Measurements from ENCODE around the gene ITGB3.
"Not testable (repeated sequence)": the region's sequence is repeated elsewhere in the genome, so short reads cannot be mapped to it uniquely, and the experiment has no call there.

The ITGB3 gene

DNA sequence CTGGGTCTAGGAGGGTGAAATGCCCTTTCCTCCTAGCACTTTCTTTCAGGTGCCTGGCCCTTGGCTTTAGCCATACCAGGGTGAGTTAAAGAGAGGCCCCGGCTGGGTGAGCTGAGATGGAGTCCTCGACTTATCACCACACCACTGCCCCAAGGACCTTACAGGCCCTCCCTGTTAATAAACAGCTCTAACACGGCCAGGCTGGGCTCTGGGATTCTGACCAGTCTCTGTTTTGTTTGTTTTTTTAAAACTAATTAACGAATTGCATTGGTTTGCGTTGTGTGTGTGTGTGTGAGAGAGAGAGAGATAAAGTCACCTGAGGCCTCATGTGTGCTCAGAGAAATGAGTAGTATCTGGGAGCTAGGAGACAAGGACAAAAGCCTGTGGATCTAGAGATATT lies 30.2 kb upstream of the ITGB3 start:
- DNase-seq = no peak

GRCh38 chr17:47224077-47224476 lies 29.6 kb upstream of the ITGB3 start:
- DNase-seq = not testable (repeated sequence)

DNA sequence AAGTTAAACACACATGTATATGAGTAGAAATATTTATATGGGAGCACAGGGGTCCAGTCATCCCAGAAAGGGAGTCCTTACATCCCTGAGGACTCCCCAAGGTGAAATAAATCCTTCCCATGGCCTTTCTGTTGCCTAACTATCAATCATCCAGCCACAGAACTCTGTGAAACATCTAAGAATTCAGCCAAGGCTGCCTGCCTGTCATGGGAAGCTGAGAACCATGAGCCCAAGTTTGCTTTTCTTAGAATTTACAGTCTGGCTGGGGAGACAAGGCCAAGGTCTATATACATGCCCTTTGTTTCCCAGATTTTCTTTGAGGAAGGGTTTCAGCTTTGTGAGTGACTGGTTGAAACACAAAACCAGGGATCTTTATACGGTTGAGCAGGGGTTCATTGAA lies 28.7 kb upstream of the ITGB3 start:
- DNase-seq = no peak

DNA sequence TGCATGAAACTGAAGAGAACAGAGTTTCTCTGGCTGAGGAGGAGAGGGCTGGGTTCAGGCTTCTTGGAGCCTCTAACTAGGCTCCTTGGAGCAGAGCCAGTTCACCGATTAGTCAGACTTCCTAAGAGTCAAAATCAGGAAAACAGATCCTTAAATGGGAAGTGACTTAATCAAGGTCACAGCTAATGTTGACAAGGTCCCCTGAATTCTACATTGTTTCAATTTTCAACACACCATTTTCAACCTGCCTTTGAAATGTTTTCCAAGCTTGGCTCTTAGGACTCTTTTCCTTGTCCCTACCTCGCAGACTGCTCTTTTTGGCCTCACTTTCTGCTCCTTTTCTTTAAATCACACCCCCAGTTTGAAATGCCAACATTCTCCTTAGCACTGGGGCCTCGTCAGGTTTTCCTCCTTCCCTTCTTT lies 28.2 kb upstream of the ITGB3 start:
- peak; percentile 39 for DNase-seq

DNA sequence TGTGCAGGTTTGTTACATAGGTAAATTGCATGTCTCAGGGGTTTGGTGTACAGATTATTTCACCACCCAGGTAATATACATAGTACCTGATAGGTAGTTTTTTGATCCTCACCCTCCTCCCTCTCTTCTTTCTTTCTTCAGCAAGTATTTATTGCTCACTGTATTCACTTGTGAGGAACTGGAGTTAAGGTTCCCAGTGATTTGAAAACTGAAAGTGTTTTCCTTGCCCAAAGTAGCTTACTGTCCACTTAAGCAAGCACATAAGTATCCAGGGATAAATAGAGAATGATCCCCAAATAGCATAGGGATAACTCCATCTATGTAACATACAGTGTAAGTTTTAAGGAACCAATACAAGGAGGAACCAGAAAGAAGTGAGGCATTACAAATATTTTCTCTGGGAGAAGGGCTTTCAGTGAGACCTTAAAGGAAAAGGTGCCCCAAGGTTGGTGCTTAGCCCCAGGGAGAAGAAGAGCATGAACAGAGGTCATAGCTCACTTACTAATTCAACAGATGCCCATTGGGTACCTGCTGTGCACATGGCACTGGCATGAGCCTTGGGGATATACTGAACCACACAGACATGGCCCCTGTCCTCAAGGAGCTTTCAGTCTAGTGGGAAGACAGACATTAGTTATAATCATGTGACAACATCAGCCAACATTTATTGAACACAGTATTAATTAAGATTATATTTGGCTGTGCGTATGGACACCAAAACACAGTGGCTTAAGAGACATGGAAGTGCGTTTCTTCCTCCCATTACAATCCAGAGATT lies 27.5 kb upstream of the ITGB3 start:
- DNase-seq = no peak

GRCh38 chr17:47227862-47228261 lies 25.8 kb upstream of the ITGB3 start:
- no peak for DNase-seq

DNA sequence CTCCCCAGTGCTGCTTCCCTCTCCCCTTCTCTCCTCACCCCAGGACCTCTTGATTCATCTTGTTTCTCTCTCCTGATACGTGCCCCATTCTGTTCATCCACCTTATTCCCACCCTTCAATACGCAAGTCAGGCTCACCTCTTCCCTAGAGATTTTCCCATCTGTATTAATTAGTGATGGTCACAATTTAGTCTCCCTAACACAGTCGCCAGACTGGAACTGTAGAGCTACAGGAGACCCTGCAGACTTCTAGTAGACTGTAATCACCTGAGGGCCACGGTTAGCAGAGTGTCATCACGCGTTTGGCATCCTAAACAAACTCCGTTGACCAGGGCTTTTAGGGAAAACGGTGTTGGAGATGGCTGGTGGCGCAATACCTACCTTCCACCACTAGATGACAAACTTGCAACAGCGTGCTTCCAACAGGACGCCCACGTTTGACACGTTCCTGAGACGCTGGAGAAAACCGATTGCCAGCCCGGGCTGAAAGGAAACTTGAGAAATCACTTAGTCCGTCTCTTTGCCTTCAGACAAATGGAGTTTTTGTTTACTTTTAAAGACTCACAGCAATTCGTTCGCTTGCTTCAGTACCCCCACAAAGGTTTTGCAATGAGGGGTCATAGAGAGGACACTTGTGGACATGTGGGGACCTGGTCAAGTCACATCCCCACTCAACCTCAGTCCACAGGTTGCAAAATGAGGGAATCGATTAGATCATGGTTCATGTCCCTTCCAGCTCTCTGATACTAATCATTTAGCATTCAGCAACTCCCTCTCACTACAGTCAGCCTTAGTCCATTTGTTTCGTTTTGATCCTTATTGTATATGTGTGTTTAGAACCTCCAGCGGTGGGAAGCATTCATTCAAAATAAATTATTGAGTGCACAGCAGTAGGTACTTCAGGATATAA lies 23.8 kb upstream of the ITGB3 start:
- DNase-seq = peak; percentile 90

DNA sequence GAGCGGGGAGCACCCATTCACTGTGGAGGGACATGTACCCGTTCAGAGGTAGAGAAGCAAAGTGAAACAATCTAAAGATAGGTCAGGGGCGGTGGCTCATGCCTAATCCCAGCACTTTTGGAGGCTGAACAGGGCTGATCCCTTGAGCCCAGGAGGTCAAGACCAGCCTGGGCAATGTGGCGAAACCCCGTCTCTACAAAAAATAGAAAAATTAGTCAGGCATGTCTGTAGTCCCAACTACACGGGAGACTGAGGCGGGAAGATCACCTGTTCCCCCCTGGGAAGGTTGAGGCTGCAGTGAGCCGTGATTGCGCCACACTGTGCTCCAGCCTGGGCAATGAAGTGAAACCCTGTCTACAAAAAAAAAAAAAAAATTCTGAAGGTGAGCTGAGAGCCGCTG lies 22.8 kb upstream of the ITGB3 start:
- DNase-seq = no peak

GRCh38 chr17:47231334-47231733 lies 22.3 kb upstream of the ITGB3 start:
- DNase-seq = no peak

GRCh38 chr17:47231866-47232265 lies 21.8 kb upstream of the ITGB3 start:
- no peak for DNase-seq

DNA sequence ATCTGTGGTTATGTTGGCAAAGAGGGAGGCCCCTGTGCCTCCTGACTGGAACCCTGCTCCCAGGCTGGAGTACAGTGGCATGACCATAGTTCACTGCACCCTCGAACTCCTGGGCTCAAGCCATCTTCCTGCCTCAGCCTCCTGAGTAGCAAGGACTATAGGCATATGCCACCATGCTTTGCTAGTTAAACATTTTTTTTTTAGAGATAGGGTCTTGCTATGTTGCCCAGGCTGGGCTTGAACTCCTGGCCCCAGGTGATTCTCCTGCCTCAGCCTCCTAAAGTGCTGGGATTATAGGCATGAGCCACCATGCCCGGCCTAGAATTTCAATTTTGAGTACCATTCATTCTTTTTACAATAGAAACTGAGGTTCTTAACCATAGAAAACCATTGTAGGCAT lies 21.2 kb upstream of the ITGB3 start:
- DNase-seq = no peak

DNA sequence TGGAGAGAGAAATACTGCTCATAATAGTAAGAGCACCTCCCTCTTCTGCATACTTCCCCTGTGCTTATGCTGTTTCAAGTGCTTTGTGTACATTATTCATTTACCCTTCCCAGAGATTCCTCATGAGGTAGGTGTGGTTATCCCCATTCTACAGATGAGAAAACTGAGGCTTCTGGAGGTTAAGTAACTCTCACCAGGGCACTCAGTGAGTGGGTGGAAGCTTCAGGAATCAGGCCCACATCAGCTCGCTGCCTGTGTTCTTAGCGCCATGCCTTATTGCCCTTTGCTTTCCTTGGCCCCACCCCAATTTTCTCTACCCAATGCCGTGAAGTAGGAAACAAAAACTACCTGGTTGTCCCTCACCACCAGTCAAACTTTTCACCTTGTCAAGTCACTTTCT lies 18.1 kb upstream of the ITGB3 start:
- no peak for DNase-seq

- DNase-seq = no peak
Measured at GRCh38 chr17:47235923-47236322, 17.7 kb upstream of the ITGB3 start.

DNA sequence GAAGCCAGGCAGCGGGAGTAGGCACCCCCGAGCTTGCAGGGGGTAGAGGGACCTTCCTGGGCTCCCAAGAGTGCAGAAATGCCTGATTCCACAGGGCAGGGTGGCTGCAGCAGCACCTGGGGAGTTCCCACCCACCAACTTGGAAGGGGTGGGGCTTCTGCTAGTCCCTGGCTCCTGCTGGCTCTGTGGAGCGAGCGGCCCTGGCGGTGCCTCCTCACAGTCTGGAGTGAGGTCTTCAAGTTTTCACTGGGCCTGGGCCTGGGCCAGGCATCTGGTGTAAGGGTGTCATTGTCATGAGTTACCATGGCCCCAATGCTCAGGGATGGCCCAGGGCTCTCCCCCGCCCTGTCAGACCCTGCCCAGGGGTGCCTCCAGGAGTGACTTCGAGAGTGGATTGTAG lies 15.8 kb upstream of the ITGB3 start:
- DNase-seq = no peak

- no peak for DNase-seq
Measured at GRCh38 chr17:47238321-47239010, 15.2 kb upstream of the ITGB3 start.

- no peak for DNase-seq
Measured at GRCh38 chr17:47239619-47239966, 14.0 kb upstream of the ITGB3 start.

GRCh38 chr17:47239967-47240651 lies 13.5 kb upstream of the ITGB3 start:
- DNase-seq = peak; percentile 98

GRCh38 chr17:47240806-47241205 lies 12.8 kb upstream of the ITGB3 start:
- DNase-seq = no peak

- DNase-seq = no peak
Measured at GRCh38 chr17:47242648-47243047, 11.0 kb upstream of the ITGB3 start.

GRCh38 chr17:47243737-47244598 lies 9.7 kb upstream of the ITGB3 start:
- no peak for DNase-seq

DNA sequence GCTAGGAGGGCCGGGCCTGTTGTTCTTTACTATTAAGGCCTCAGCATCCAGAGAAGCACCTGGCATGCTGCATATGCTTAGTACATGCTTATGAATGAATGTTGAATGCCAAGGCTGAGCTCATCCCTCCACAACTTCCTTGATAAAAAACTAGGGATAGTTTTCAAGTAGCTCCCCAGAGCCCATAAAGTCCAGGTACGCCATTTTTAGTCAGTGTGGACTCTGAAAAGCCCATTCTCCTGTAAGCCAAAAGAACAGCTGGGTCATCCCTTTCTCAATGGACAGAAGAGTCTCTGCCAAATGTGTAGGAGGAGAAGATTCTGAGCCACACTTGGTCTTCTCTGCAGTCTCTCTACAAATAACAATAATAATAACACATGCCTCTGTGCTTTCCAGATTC lies 8.9 kb upstream of the ITGB3 start:
- DNase-seq = no peak

GRCh38 chr17:47246120-47246519 lies 7.5 kb upstream of the ITGB3 start:
- DNase-seq = no peak
